BLaER1 treated with 17β-estradiol and CSF1 and Interleukin-3, amounts not matched to agents 10 nM and 100 nM (cell line): Measurements from ENCODE around the gene TFDP2.

Experiments used
- H3K27ac ChIP-seq, 11 experiments: shearing (Covaris generic); formaldehyde crosslinking; 2 replicates each; pipeline ENCODE4 v1.8.1; 2022
- H3K27me3 ChIP-seq, 11 experiments: shearing (Covaris generic); formaldehyde crosslinking; 2 replicates each; pipeline ENCODE4 v1.8.1; 2022
- H3K36me3 ChIP-seq, 11 experiments: shearing (Covaris generic); formaldehyde crosslinking; 2 replicates each; pipeline ENCODE4 v1.8.1; 2022
- H3K4me1 ChIP-seq, 10 experiments: shearing (Covaris generic); formaldehyde crosslinking; 2 replicates each; pipeline ENCODE4 v1.8.1; 2022
- H3K4me2 ChIP-seq, 11 experiments: shearing (Covaris generic); formaldehyde crosslinking; 2 replicates each; pipeline ENCODE4 v1.8.1; 2022
- H3K4me3 ChIP-seq, 10 experiments: shearing (Covaris generic); formaldehyde crosslinking; 2 replicates each; pipeline ENCODE4 v1.8.1; 2022
- H3K9ac ChIP-seq, 11 experiments: shearing (Covaris generic); formaldehyde crosslinking; 2 replicates each; pipeline ENCODE4 v1.8.1; 2022
- H3K9me3 ChIP-seq, 11 experiments: shearing (Covaris generic); formaldehyde crosslinking; replicated peaks in 1 of 11; 2 replicates each; pipeline ENCODE4 v1.8.1; 2022
- H4K20me1 ChIP-seq, 11 experiments: shearing (Covaris generic); formaldehyde crosslinking; 2 replicates each; pipeline ENCODE4 v1.8.1; 2022
- Cebpa-rat ChIP-seq, 11 experiments: shearing (Covaris generic); IDR thresholded peaks; 2 replicates each; pipeline ENCODE4 v1.8.1; 2022

TFDP2 gene

GRCh38 chr3:142134799-142135325 lies 14.5 kb downstream of the TFDP2 start:
- Histone ChIP-seq H3K36me3 (peaks cover 0 to 3% (median 0%) of the 10 kb centered on the region in 11 experiments; a peak in 1 of 22 replicates), H3K9me3 (peaks cover 0 to 3% (median 0%) of the 10 kb centered on the region in 11 experiments; a peak in 1 of 22 replicates), H3K4me1 (no peaks in the 10 kb centered on the region), H3K9ac (no peak overlapping the region), H4K20me1 (no peaks in the 10 kb centered on the region), H3K27ac (no peak overlapping the region), H3K27me3 (no peaks in the 10 kb centered on the region), H3K4me3 (no peak overlapping the region), H3K4me2 (no peak overlapping the region)
- TF ChIP-seq Cebpa-rat (IDR thresholded peaks at IDR 0.05): no peak

- Histone ChIP-seq H3K36me3 (no peaks in the 10 kb centered on the region), H3K4me3 (no peak overlapping the region), H3K4me2 (no peak overlapping the region), H4K20me1 (no peaks in the 10 kb centered on the region), H3K9me3 (no peaks in the 10 kb centered on the region; a peak in 1 of 22 replicates), H3K27me3 (no peaks in the 10 kb centered on the region), H3K4me1 (no peaks in the 10 kb centered on the region; a peak in 1 of 20 replicates), H3K9ac (no peak overlapping the region), H3K27ac (no peak overlapping the region)
- no peak for TF ChIP-seq Cebpa-rat (IDR thresholded peaks at IDR 0.05)
Measured at GRCh38 chr3:142129516-142130171, 19.7 kb downstream of the TFDP2 start.

- no peak overlapping the region for H3K4me3 ChIP-seq
- no peak overlapping the region for H3K27ac ChIP-seq
- no peak overlapping the region for H3K4me2 ChIP-seq
Measured at GRCh38 chr3:142127941-142128658, 21.2 kb downstream of the TFDP2 start.

GRCh38 chr3:142124243-142124642 lies 25.1 kb downstream of the TFDP2 start:
- H3K4me1 ChIP-seq: no peaks in the 10 kb centered on the region; a peak in 1 of 20 replicates
- no peak overlapping the region for H3K4me2 ChIP-seq
- H3K27ac ChIP-seq: no peak overlapping the region
- no peaks in the 10 kb centered on the region for H3K36me3 ChIP-seq
- no peaks in the 10 kb centered on the region for H3K27me3 ChIP-seq
- H4K20me1 ChIP-seq: no peaks in the 10 kb centered on the region
- no peaks in the 10 kb centered on the region for H3K9me3 ChIP-seq
- H3K9ac ChIP-seq: no peak overlapping the region
- no peak for TF ChIP-seq Cebpa-rat (IDR thresholded peaks at IDR 0.05)
- H3K4me3 ChIP-seq: no peak overlapping the region

More at GRCh38 chr3:142127941-142128658, 21.2 kb downstream of the TFDP2 start:
- Histone ChIP-seq H3K9me3 (no peaks in the 10 kb centered on the region), H3K36me3 (no peaks in the 10 kb centered on the region), H3K4me1 (no peaks in the 10 kb centered on the region; a peak in 1 of 20 replicates), H3K9ac (peak overlapping the region in 1 of 11 experiments; percentile 24; a peak in 1 of 22 replicates), H3K27me3 (no peaks in the 10 kb centered on the region), H4K20me1 (no peaks in the 10 kb centered on the region)
- TF ChIP-seq Cebpa-rat (IDR thresholded peaks at IDR 0.05): no peak

GRCh38 chr3:142120707-142121106 lies 28.6 kb downstream of the TFDP2 start:
- Histone ChIP-seq H3K9me3 (no peaks in the 10 kb centered on the region), H4K20me1 (no peaks in the 10 kb centered on the region), H3K9ac (no peak overlapping the region), H3K4me3 (no peak overlapping the region), H3K27ac (no peak overlapping the region), H3K27me3 (no peaks in the 10 kb centered on the region), H3K36me3 (no peaks in the 10 kb centered on the region), H3K4me1 (no peaks in the 10 kb centered on the region), H3K4me2 (no peak overlapping the region)
- TF ChIP-seq Cebpa-rat (IDR thresholded peaks at IDR 0.05): no peak

GRCh38 chr3:142118911-142119310 lies 30.4 kb downstream of the TFDP2 start:
- H3K27me3 ChIP-seq: no peaks in the 10 kb centered on the region
- TF ChIP-seq Cebpa-rat (IDR thresholded peaks at IDR 0.05): no peak
- H4K20me1 ChIP-seq: no peaks in the 10 kb centered on the region
- H3K4me1 ChIP-seq: no peaks in the 10 kb centered on the region
- no peaks in the 10 kb centered on the region for H3K9me3 ChIP-seq
- no peaks in the 10 kb centered on the region for H3K36me3 ChIP-seq
- no peak overlapping the region for H3K9ac ChIP-seq
- H3K27ac ChIP-seq: no peak overlapping the region
- H3K4me2 ChIP-seq: no peak overlapping the region
- no peak overlapping the region for H3K4me3 ChIP-seq

- H3K27ac ChIP-seq: no peak overlapping the region
- H3K4me1 ChIP-seq: no peaks in the 10 kb centered on the region
- TF ChIP-seq Cebpa-rat (IDR thresholded peaks at IDR 0.05): no peak
- 0 out of 22 replicates have a peak, but pooled peaks cover 0 to 3% (median 0%) of the 10 kb centered on the region in 11 experiments for H3K9me3 ChIP-seq
- H4K20me1 ChIP-seq: no peaks in the 10 kb centered on the region
- H3K27me3 ChIP-seq: no peaks in the 10 kb centered on the region
- H3K36me3 ChIP-seq: no peaks in the 10 kb centered on the region
- H3K4me2 ChIP-seq: no peak overlapping the region
- no peak overlapping the region for H3K4me3 ChIP-seq
- H3K9ac ChIP-seq: no peak overlapping the region
Measured at GRCh38 chr3:142117056-142117851, 32.1 kb downstream of the TFDP2 start.

- Histone ChIP-seq H3K4me1 (no peaks in the 10 kb centered on the region), H3K27ac (no peak overlapping the region), H3K9ac (no peak overlapping the region), H3K27me3 (no peaks in the 10 kb centered on the region), H3K9me3 (peaks cover 0 to 6% (median 0%) of the 10 kb centered on the region in 11 experiments; a peak in 1 of 22 replicates), H3K36me3 (no peaks in the 10 kb centered on the region), H4K20me1 (no peaks in the 10 kb centered on the region), H3K4me3 (no peak overlapping the region), H3K4me2 (no peak overlapping the region)
- no peak for TF ChIP-seq Cebpa-rat (IDR thresholded peaks at IDR 0.05)
Measured at GRCh38 chr3:142115867-142116668, 33.3 kb downstream of the TFDP2 start.
